ENCODE measurements around the gene PPP2R2C.

Gene PPP2R2C

DNA sequence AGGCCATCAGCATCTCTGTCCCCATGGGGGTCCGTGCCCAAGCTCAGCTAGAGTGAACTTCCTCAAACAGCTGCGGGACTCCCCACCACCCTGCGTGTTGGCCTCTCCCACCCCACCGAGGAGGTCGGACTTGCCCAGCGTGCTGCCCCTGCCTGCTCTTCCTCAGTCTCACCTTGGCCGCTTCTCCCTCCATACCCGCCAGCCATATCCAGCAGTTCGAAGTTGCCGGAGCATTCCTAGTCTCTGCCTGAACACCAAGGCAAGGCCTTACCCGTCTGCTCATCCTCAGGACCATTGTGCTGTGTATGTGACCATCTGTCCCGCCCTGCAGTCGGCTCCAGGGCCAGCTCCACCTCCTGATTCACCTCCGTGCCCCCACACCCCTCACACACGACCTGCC is 118.3 kb downstream of the PPP2R2C start:
- Histone ChIP-seq H3K27me3 (ENCODE audit: control insufficient read depth in 3 of 3, insufficient read depth in 3 of 3, low read depth in 1 of 3, low read length in 3 of 3) (peaks cover 0 to 18% (median 0%) of the 10 kb centered on the region in 3 experiments), H3K27ac (replicated peaks; ENCODE audit: low read length) (no peak overlapping the region), H3K9ac (ENCODE audit: low read depth, low read length, poor library complexity) (no peak overlapping the region), H3K79me1 (ENCODE audit: low read depth, low read length) (no peaks in the 10 kb centered on the region), H3K23ac (ENCODE audit: low read depth, low read length, poor library complexity) (peak overlapping the region; percentile 37), H4K91ac (ENCODE audit: low read depth, low read length, poor library complexity) (no peak overlapping the region), H3K4me1 (ENCODE audit: control insufficient read depth in 2 of 2, insufficient read depth in 1 of 2, low read depth in 1 of 2, low read length in 2 of 2) (no peaks in the 10 kb centered on the region), H2BK12ac (ENCODE audit: low read length) (no peak overlapping the region), H3K4me3 (ENCODE audit: low read length in 2 of 2) (no peak overlapping the region), H3K14ac (ENCODE audit: low read length) (no peak overlapping the region), H2AK5ac (ENCODE audit: low read depth, low read length) (no peak overlapping the region), H3K36me3 (replicated peaks in 1 of 2; ENCODE audit: control insufficient read depth in 2 of 2, insufficient read depth in 2 of 2, low read length in 2 of 2) (no peaks in the 10 kb centered on the region), H2BK120ac (ENCODE audit: low read depth, low read length) (no peak overlapping the region), H2AFZ (ENCODE audit: low read length) (no peak overlapping the region), H3K4ac (ENCODE audit: low read length) (no peak overlapping the region), H2BK5ac (ENCODE audit: low read length) (no peak overlapping the region), H3K4me2 (ENCODE audit: insufficient read depth, low read length, poor library complexity, severe bottlenecking) (no peak overlapping the region), H3K18ac (ENCODE audit: low read length) (peak overlapping the region; percentile 74), H2BK15ac (ENCODE audit: low read length) (peak overlapping the region; percentile 49), H3K9me3 (replicated peaks in 1 of 2; ENCODE audit: control insufficient read depth in 2 of 2, insufficient read depth in 1 of 2, low read depth in 1 of 2, low read length in 2 of 2) (peaks cover 0 to 2% of the 10 kb centered on the region in 2 donors), H4K8ac (ENCODE audit: low read depth, low read length) (no peak overlapping the region)
- DNase-seq (ENCODE audit: low spot score), result no peak
- WGBS, 2 donors (ENCODE audit: extremely low coverage in 2 of 2, insufficient read length in 2 of 2, insufficient replicate concordance in 1 of 2), result no CpG with 5 or more reads among the region's 15 CpGs

DNA sequence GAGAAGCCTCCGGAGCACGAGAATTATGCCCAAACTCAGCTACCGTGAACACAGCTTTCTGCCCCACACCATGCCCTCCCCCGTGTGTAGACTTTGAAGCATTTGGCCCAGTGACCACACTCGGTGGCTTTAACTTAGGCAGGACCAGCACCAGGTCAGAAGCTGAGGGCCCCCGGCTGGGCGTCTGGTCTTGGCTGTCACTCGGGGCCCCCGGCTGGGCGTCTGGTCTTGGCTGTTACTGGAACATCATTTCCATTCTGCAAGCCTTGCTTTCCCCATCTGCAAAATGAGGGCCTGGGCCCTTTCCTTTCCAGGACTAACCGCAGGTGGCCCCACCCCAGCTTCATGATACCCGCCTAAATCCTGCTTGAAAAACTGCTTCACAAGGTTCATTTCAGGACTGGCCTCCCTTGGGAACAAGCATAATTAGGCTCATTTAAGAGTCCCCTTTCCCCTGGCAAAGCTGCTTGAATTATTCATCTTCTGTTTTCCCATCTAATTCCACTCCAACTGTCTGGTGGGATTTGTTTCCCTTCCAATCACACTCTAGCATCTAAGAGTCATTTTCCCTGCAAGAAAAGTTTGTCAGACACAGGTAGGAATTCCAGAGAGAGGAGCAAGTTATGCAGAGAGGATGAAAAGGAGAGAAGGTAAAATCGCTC is 120.3 kb downstream of the PPP2R2C start:
- H3K4me2 ChIP-seq (ENCODE audit: insufficient read depth, low read length, poor library complexity, severe bottlenecking), result no peak overlapping the region
- no peak overlapping the region for H4K8ac ChIP-seq (ENCODE audit: low read depth, low read length)
- no peak overlapping the region for H3K14ac ChIP-seq (ENCODE audit: low read length)
- no peak overlapping the region for H2AFZ ChIP-seq (ENCODE audit: low read length)
- H3K9me3 ChIP-seq (replicated peaks in 1 of 2; ENCODE audit: control insufficient read depth in 2 of 2, insufficient read depth in 1 of 2, low read depth in 1 of 2, low read length in 2 of 2), result no peaks in the 10 kb centered on the region
- no peak overlapping the region for H3K4ac ChIP-seq (ENCODE audit: low read length)
- no peak for DNase-seq (ENCODE audit: low spot score)
- no peak overlapping the region for H3K4me3 ChIP-seq (ENCODE audit: low read length in 2 of 2)
- no peak overlapping the region for H3K9ac ChIP-seq (ENCODE audit: low read depth, low read length, poor library complexity)
- no peaks in the 10 kb centered on the region for H3K79me1 ChIP-seq (ENCODE audit: low read depth, low read length)
- no peak overlapping the region for H2BK15ac ChIP-seq (ENCODE audit: low read length)
- peaks cover 0 to 26% (median 0%) of the 10 kb centered on the region in 3 experiments for H3K27me3 ChIP-seq (ENCODE audit: control insufficient read depth in 3 of 3, insufficient read depth in 3 of 3, low read depth in 1 of 3, low read length in 3 of 3)
- no peaks in the 10 kb centered on the region for H3K36me3 ChIP-seq (replicated peaks in 1 of 2; ENCODE audit: control insufficient read depth in 2 of 2, insufficient read depth in 2 of 2, low read length in 2 of 2)
- H2BK120ac ChIP-seq (ENCODE audit: low read depth, low read length), result no peak overlapping the region
- no peak overlapping the region for H4K91ac ChIP-seq (ENCODE audit: low read depth, low read length, poor library complexity)
- no peak overlapping the region for H3K27ac ChIP-seq (replicated peaks; ENCODE audit: low read length)
- no peak overlapping the region for H3K18ac ChIP-seq (ENCODE audit: low read length)
- no peak overlapping the region for H2BK5ac ChIP-seq (ENCODE audit: low read length)
- no CpG with 5 or more reads among the region's 13 CpGs for WGBS, 2 donors (ENCODE audit: extremely low coverage in 2 of 2, insufficient read length in 2 of 2, insufficient replicate concordance in 1 of 2)
- no peak overlapping the region for H2BK12ac ChIP-seq (ENCODE audit: low read length)
- no peak overlapping the region for H3K23ac ChIP-seq (ENCODE audit: low read depth, low read length, poor library complexity)
- no peak overlapping the region for H2AK5ac ChIP-seq (ENCODE audit: low read depth, low read length)
- no peaks in the 10 kb centered on the region for H3K4me1 ChIP-seq (ENCODE audit: control insufficient read depth in 2 of 2, insufficient read depth in 1 of 2, low read depth in 1 of 2, low read length in 2 of 2)

DNA sequence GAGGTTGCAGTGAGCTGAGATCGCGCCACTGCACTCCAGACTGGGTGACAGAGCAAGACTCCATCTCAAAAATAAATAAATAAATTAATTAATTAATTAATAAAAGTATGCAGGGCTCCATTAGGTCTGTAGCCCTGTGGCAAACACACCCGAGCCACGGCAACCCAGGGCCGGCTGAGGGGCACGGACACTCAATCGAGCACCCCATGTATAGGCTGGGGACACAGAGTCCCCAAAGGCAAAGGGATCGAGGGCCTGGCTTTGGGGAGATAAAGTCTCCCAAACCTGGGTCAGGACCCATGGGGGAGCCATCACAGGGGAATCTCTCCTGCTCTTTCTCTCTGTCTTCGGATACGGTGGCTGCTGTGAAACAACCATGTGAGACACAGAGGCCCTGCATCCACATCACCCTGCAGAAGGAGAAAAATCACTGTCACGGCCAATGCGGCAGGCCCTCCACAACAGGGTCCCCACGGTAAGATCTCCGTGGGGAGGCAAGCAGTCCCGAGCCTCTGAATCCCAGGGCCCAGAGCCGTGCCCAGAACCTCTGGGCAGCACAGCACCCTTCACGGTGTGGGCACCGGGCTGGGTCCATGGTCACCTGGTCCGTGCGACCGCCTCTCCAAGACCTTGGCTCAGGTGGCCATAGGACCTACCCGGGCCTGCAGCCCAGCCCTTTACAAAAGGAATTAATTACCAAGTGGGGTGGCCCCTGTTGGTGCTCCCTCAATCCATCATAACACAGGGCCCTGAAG is 121.0 kb downstream of the PPP2R2C start:
- H4K91ac ChIP-seq (ENCODE audit: low read depth, low read length, poor library complexity), result no peak overlapping the region
- H3K23ac ChIP-seq (ENCODE audit: low read depth, low read length, poor library complexity), result no peak overlapping the region
- H2BK120ac ChIP-seq (ENCODE audit: low read depth, low read length), result no peak overlapping the region
- no peak for DNase-seq (ENCODE audit: low spot score)
- H2BK5ac ChIP-seq (ENCODE audit: low read length), result no peak overlapping the region
- H3K4me3 ChIP-seq (ENCODE audit: low read length in 2 of 2), result no peak overlapping the region
- no peak overlapping the region for H2BK12ac ChIP-seq (ENCODE audit: low read length)
- peak overlapping the region; percentile 46 for H2AK5ac ChIP-seq (ENCODE audit: low read depth, low read length)
- H3K4me2 ChIP-seq (ENCODE audit: insufficient read depth, low read length, poor library complexity, severe bottlenecking), result no peak overlapping the region
- no peaks in the 10 kb centered on the region for H3K4me1 ChIP-seq (ENCODE audit: control insufficient read depth in 2 of 2, insufficient read depth in 1 of 2, low read depth in 1 of 2, low read length in 2 of 2)
- H4K8ac ChIP-seq (ENCODE audit: low read depth, low read length), result no peak overlapping the region
- no peak overlapping the region for H3K9ac ChIP-seq (ENCODE audit: low read depth, low read length, poor library complexity)
- no peak overlapping the region for H2BK15ac ChIP-seq (ENCODE audit: low read length)
- no peaks in the 10 kb centered on the region for H3K79me1 ChIP-seq (ENCODE audit: low read depth, low read length)
- WGBS, 2 donors (ENCODE audit: extremely low coverage in 2 of 2, insufficient read length in 2 of 2, insufficient replicate concordance in 1 of 2), result no CpG with 5 or more reads among the region's 22 CpGs
- H3K4ac ChIP-seq (ENCODE audit: low read length), result no peak overlapping the region
- H2AFZ ChIP-seq (ENCODE audit: low read length), result no peak overlapping the region
- peaks cover 0 to 32% (median 0%) of the 10 kb centered on the region in 3 experiments for H3K27me3 ChIP-seq (ENCODE audit: control insufficient read depth in 3 of 3, insufficient read depth in 3 of 3, low read depth in 1 of 3, low read length in 3 of 3)
- H3K9me3 ChIP-seq (replicated peaks in 1 of 2; ENCODE audit: control insufficient read depth in 2 of 2, insufficient read depth in 1 of 2, low read depth in 1 of 2, low read length in 2 of 2), result no peaks in the 10 kb centered on the region
- no peaks in the 10 kb centered on the region for H3K36me3 ChIP-seq (replicated peaks in 1 of 2; ENCODE audit: control insufficient read depth in 2 of 2, insufficient read depth in 2 of 2, low read length in 2 of 2)
- no peak overlapping the region for H3K18ac ChIP-seq (ENCODE audit: low read length)
- H3K14ac ChIP-seq (ENCODE audit: low read length), result no peak overlapping the region
- no peak overlapping the region for H3K27ac ChIP-seq (replicated peaks; ENCODE audit: low read length)

DNA sequence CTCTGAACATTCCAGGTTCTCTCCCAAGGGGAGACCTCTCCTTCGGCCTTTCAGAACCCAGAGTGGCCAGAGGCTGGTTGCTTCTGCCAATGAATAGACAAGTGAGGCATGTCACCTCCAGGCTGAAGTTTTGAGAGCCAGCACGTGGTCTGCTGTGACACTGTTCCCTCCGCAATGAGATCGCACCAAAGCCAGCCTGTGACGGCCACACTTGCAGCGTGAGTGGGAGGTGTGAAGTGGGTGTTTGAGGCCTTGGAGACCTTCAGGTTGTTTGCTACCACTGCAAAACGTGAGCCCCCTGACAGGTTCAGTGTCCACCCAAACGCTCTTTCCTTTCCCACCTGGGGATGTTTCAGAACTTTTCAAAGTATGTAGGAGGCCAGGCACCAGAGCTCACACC is 121.8 kb downstream of the PPP2R2C start:
- Histone ChIP-seq H3K4me1 (ENCODE audit: control insufficient read depth in 2 of 2, insufficient read depth in 1 of 2, low read depth in 1 of 2, low read length in 2 of 2) (no peaks in the 10 kb centered on the region), H2BK15ac (ENCODE audit: low read length) (no peak overlapping the region), H2AK5ac (ENCODE audit: low read depth, low read length) (no peak overlapping the region), H3K9me3 (replicated peaks in 1 of 2; ENCODE audit: control insufficient read depth in 2 of 2, insufficient read depth in 1 of 2, low read depth in 1 of 2, low read length in 2 of 2) (peaks cover 0 to under 1% of the 10 kb centered on the region in 2 donors), H2AFZ (ENCODE audit: low read length) (no peak overlapping the region), H4K8ac (ENCODE audit: low read depth, low read length) (no peak overlapping the region), H4K91ac (ENCODE audit: low read depth, low read length, poor library complexity) (no peak overlapping the region), H3K27me3 (ENCODE audit: control insufficient read depth in 3 of 3, insufficient read depth in 3 of 3, low read depth in 1 of 3, low read length in 3 of 3) (peaks cover 0 to 36% (median 0%) of the 10 kb centered on the region in 3 experiments), H3K4me2 (ENCODE audit: insufficient read depth, low read length, poor library complexity, severe bottlenecking) (no peak overlapping the region), H2BK5ac (ENCODE audit: low read length) (no peak overlapping the region), H3K79me1 (ENCODE audit: low read depth, low read length) (no peaks in the 10 kb centered on the region), H3K36me3 (replicated peaks in 1 of 2; ENCODE audit: control insufficient read depth in 2 of 2, insufficient read depth in 2 of 2, low read length in 2 of 2) (no peaks in the 10 kb centered on the region), H3K27ac (replicated peaks; ENCODE audit: low read length) (no peak overlapping the region), H3K23ac (ENCODE audit: low read depth, low read length, poor library complexity) (no peak overlapping the region), H3K4ac (ENCODE audit: low read length) (no peak overlapping the region), H3K9ac (ENCODE audit: low read depth, low read length, poor library complexity) (no peak overlapping the region), H2BK12ac (ENCODE audit: low read length) (no peak overlapping the region), H2BK120ac (ENCODE audit: low read depth, low read length) (no peak overlapping the region), H3K4me3 (ENCODE audit: low read length in 2 of 2) (no peak overlapping the region), H3K18ac (ENCODE audit: low read length) (no peak overlapping the region), H3K14ac (ENCODE audit: low read length) (no peak overlapping the region)
- no CpG with 5 or more reads among the region's 8 CpGs for WGBS, 2 donors (ENCODE audit: extremely low coverage in 2 of 2, insufficient read length in 2 of 2, insufficient replicate concordance in 1 of 2)
- no peak for DNase-seq (ENCODE audit: low spot score)

All from neuronal stem cell (in vitro differentiated cells).